ENCODE data around the gene USP17L22. TPM values are rescaled to one million over a fixed set of nuclear protein-coding genes. Genes with fewer than 3 reads are reported as not detected.

Gene USP17L22, protein sequence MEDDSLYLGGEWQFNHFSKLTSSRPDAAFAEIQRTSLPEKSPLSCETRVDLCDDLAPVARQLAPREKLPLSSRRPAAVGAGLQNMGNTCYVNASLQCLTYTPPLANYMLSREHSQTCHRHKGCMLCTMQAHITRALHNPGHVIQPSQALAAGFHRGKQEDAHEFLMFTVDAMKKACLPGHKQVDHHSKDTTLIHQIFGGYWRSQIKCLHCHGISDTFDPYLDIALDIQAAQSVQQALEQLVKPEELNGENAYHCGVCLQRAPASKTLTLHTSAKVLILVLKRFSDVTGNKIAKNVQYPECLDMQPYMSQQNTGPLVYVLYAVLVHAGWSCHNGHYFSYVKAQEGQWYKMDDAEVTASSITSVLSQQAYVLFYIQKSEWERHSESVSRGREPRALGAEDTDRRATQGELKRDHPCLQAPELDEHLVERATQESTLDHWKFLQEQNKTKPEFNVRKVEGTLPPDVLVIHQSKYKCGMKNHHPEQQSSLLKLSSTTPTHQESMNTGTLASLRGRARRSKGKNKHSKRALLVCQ
- total RNA-seq, result not detected in 2 replicates

DNA sequence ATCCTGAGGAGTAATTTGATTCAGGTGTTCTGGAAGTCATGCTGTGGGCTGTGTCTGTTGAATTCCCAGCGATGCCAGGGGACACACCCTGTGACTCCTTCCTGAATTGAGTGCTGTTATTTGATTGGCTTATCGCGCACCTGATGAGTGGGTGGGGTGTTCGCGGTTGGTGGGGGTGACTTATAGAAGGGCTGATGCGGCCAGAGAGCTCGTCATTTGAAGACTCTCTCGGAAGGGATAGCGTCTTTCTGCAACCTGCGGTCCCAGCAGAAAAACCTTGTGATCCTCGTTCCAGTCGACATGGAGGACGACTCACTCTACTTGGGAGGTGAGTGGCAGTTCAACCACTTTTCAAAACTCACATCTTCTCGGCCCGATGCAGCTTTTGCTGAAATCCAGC, at the start of gene USP17L22:
USP17L22 (plus strand) TSS at position 301 of the 400 bp plus-strand sequence; CDS start at position 301, 0 bp downstream.

DNA sequence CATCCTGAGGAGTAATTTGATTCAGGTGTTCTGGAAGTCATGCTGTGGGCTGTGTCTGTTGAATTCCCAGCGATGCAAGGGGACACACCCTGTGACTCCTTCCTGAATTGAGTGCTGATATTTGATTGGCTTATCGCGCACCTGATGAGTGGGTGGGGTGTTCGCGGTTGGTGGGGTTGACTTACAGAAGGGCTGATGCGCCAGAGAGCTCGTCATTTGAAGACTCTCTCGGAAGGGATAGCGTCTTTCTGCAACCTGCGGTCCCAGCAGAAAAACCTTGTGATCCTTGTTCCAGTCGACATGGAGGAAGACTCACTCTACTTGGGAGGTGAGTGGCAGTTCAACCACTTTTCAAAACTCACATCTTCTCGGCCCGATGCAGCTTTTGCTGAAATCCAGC, 47.6 kb upstream of the USP17L22 start, which contains the start of gene USP17L12:
USP17L12 (plus strand) TSS at position 301 of the 400 bp plus-strand sequence; CDS start at position 301, 0 bp downstream.

DNA sequence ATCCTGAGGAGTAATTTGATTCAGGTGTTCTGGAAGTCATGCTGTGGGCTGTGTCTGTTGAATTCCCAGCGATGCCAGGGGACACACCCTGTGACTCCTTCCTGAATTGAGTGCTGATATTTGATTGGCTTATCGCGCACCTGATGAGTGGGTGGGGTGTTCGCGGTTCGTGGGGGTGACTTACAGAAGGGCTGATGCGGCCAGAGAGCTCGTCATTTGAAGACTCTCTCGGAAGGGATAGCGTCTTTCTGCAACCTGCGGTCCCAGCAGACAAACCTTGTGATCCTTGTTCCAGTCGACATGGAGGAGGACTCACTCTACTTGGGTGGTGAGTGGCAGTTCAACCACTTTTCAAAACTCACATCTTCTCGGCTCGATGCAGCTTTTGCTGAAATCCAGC, 42.8 kb upstream of the USP17L22 start, which contains the start of gene USP17L13:
USP17L13 (plus strand) TSS at position 301 of the 400 bp plus-strand sequence; CDS start at position 301, 0 bp downstream.

DNA sequence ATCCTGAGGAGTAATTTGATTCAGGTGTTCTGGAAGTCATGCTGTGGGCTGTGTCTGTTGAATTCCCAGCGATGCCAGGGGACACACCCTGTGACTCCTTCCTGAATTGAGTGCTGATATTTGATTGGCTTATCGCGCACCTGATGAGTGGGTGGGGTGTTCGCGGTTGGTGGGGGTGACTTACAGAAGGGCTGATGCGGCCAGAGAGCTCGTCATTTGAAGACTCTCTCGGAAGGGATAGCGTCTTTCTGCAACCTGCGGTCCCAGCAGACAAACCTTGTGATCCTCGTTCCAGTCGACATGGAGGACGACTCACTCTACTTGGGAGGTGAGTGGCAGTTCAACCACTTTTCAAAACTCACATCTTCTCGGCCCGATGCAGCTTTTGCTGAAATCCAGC, 33.3 kb upstream of the USP17L22 start, which contains the start of gene USP17L15:
USP17L15 (plus strand) TSS at position 301 of the 400 bp plus-strand sequence; CDS start at position 301, 0 bp downstream.

DNA sequence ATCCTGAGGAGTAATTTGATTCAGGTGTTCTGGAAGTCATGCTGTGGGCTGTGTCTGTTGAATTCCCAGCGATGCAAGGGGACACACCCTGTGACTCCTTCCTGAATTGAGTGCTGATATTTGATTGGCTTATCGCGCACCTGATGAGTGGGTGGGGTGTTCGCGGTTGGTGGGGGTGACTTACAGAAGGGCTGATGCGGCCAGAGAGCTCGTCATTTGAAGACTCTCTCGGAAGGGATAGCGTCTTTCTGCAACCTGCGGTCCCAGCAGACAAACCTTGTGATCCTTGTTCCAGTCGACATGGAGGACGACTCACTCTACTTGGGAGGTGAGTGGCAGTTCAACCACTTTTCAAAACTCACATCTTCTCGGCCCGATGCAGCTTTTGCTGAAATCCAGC, 23.8 kb upstream of the USP17L22 start, which contains the start of gene USP17L17:
USP17L17 (plus strand) TSS at position 301 of the 400 bp plus-strand sequence; CDS start at position 301, 0 bp downstream.

DNA sequence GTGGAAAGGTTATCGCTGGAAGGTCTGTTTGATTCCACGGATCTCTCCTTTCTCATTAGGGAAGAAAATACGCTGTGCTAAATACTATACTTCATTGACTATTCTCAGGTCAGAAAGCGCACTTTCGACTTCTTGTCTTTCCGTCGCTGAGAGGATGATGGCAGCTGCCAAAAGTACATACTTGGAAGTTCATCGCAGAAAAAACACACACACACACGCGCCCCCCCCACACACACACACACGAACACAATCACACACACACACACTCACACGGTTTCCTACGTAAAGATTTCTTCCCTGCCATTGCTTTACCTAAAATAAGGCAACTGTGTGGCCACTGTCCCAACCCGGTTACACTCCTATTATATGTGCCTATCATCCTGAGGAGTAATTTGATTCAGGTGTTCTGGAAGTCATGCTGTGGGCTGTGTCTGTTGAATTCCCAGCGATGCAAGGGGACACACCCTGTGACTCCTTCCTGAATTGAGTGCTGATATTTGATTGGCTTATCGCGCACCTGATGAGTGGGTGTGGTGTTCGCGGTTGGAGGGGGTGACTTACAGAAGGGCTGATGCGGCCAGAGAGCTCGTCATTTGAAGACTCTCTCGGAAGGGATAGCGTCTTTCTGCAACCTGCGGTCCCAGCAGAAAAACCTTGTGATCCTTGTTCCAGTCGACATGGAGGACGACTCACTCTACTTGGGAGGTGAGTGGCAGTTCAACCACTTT, 19.3 kb upstream of the USP17L22 start, which contains the start of gene USP17L18:
USP17L18 (plus strand) TSS at position 678 of the 728 bp plus-strand sequence; CDS start at position 678, 0 bp downstream.

DNA sequence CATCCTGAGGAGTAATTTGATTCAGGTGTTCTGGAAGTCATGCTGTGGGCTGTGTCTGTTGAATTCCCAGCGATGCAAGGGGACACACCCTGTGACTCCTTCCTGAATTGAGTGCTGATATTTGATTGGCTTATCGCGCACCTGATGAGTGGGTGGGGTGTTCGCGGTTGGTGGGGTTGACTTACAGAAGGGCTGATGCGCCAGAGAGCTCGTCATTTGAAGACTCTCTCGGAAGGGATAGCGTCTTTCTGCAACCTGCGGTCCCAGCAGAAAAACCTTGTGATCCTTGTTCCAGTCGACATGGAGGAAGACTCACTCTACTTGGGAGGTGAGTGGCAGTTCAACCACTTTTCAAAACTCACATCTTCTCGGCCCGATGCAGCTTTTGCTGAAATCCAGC, 14.3 kb upstream of the USP17L22 start, which contains the start of gene USP17L19:
USP17L19 (plus strand) TSS at position 301 of the 400 bp plus-strand sequence; CDS start at position 301, 0 bp downstream.

DNA sequence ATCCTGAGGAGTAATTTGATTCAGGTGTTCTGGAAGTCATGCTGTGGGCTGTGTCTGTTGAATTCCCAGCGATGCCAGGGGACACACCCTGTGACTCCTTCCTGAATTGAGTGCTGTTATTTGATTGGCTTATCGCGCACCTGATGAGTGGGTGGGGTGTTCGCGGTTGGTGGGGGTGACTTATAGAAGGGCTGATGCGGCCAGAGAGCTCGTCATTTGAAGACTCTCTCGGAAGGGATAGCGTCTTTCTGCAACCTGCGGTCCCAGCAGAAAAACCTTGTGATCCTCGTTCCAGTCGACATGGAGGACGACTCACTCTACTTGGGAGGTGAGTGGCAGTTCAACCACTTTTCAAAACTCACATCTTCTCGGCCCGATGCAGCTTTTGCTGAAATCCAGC, 9.6 kb upstream of the USP17L22 start, which contains the start of gene USP17L20:
USP17L20 (plus strand) TSS at position 301 of the 400 bp plus-strand sequence; CDS start at position 301, 0 bp downstream.

DNA sequence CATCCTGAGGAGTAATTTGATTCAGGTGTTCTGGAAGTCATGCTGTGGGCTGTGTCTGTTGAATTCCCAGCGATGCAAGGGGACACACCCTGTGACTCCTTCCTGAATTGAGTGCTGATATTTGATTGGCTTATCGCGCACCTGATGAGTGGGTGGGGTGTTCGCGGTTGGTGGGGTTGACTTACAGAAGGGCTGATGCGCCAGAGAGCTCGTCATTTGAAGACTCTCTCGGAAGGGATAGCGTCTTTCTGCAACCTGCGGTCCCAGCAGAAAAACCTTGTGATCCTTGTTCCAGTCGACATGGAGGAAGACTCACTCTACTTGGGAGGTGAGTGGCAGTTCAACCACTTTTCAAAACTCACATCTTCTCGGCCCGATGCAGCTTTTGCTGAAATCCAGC, 4.8 kb upstream of the USP17L22 start, which contains the start of gene USP17L21:
USP17L21 (plus strand) TSS at position 301 of the 400 bp plus-strand sequence; CDS start at position 301, 0 bp downstream.

Other genes with a start within 250 kb of the USP17L22 start
- not detected in 2 replicates for gene FAM90A26, start 97.2 kb upstream of the USP17L22 start, total RNA-seq
- not detected in 2 replicates for gene USP17L10, start 57.0 kb upstream of the USP17L22 start, total RNA-seq
- gene USP17L11, start 52.2 kb upstream of the USP17L22 start, total RNA-seq, result not detected in 2 replicates
- not detected in 2 replicates for gene USP17L12, start 47.5 kb upstream of the USP17L22 start, total RNA-seq
- gene USP17L13, start 42.7 kb upstream of the USP17L22 start, total RNA-seq, result not detected in 2 replicates
- not detected in 2 replicates for gene USP17L15, start 33.2 kb upstream of the USP17L22 start, total RNA-seq
- gene USP17L17, start 23.7 kb upstream of the USP17L22 start, total RNA-seq, result not detected in 2 replicates
- not detected in 2 replicates for gene USP17L18, start 19.0 kb upstream of the USP17L22 start, total RNA-seq
- not detected in 2 replicates for gene USP17L19, start 14.2 kb upstream of the USP17L22 start, total RNA-seq
- not detected in 2 replicates for gene USP17L20, start 9.5 kb upstream of the USP17L22 start, total RNA-seq
- gene USP17L21, start 4.7 kb upstream of the USP17L22 start, total RNA-seq, result not detected in 2 replicates
- not detected in 2 replicates for gene USP17L24, start 57.5 kb downstream of the USP17L22 start, total RNA-seq
- not detected in 2 replicates for gene USP17L25, start 62.3 kb downstream of the USP17L22 start, total RNA-seq
- not detected in 2 replicates for gene USP17L26, start 67.0 kb downstream of the USP17L22 start, total RNA-seq
- not detected in 2 replicates for gene USP17L5, start 71.8 kb downstream of the USP17L22 start, total RNA-seq
- gene USP17L27, start 76.5 kb downstream of the USP17L22 start, total RNA-seq, result not detected in 2 replicates
- not detected in 2 replicates for gene USP17L28, start 81.3 kb downstream of the USP17L22 start, total RNA-seq
- gene USP17L29, start 86.0 kb downstream of the USP17L22 start, total RNA-seq, result not detected in 2 replicates
- gene USP17L30, start 95.5 kb downstream of the USP17L22 start, total RNA-seq, result not detected in 2 replicates
- gene DEFB131A, start 176.8 kb downstream of the USP17L22 start, total RNA-seq, result not detected in 2 replicates